HG03159 (cell line): Measurements from ENCODE around the gene KCNE5.
"Not testable (repeated sequence)": the region's sequence is repeated elsewhere in the genome, so short reads cannot be mapped to it uniquely, and the experiment has no call there.

ENCODE experiments used
- ATAC-seq: cut with Tn5 transposase; IDR thresholded peaks from one replicate; pipeline ENCODE4 v1.9.1; 2021; ENCODE audit warnings: mild to moderate bottlenecking, moderate library complexity; ENCODE audit not compliant: unreplicated experiment

The KCNE5 gene

GRCh38 chrX:109614951-109615350, 10.0 kb downstream of the KCNE5 start:
- ATAC-seq, result no peak

GRCh38 chrX:109601486-109601885, 23.5 kb downstream of the KCNE5 start:
- ATAC-seq, result no peak

- ATAC-seq, result no peak
These were observed 24.7 kb downstream of the KCNE5 start for GRCh38 chrX:109600237-109600651.

- no peak for ATAC-seq
These were observed 29.0 kb downstream of the KCNE5 start for GRCh38 chrX:109596015-109596414.

GRCh38 chrX:109590176-109590575, 34.8 kb downstream of the KCNE5 start:
- ATAC-seq, result no peak

GRCh38 chrX:109585488-109585887, 39.5 kb downstream of the KCNE5 start:
- ATAC-seq, result no peak

- no peak for ATAC-seq
These were observed 46.1 kb downstream of the KCNE5 start for GRCh38 chrX:109578916-109579315.

- ATAC-seq, result no peak
These were observed 47.9 kb downstream of the KCNE5 start for GRCh38 chrX:109577055-109577454.

- not testable (repeated sequence) for ATAC-seq
These were observed 48.9 kb downstream of the KCNE5 start for GRCh38 chrX:109576083-109576482.
